Heart left ventricle (tissue), 16 donors: ENCODE data around the gene HERC5. TPM values are rescaled to one million over a fixed set of nuclear protein-coding genes. Genes with fewer than 3 reads are reported as not detected.

ENCODE experiments used
- ATAC-seq, 4 donors: fragments of 200-7000 bp; cut with Tn5 transposase; one replicate each; pipeline ENCODE4 v1.9.1; 2020 to 2022; ENCODE audit warnings: moderate library complexity in 4 of 4, mild to moderate bottlenecking in 3 of 4, moderate number of reproducible peaks in 1 of 4
- DNase-seq, 5 donors: peaks; one replicate each; pipeline ENCODE4 v3.0.0-alpha.2; 2020
- H3K27ac ChIP-seq, 12 donors: fragments of 200-600 bp; sonication (generic) in 4 of 12; one replicate each; pipeline versions ENCODE4 v1.5.0 to v1.8.0; 2016 to 2022; ENCODE audit warnings: mild to moderate bottlenecking in 2 of 12
- H3K27me3 ChIP-seq, 9 donors: fragments of 200-600 bp; sonication (generic) in 2 of 9; one replicate each; pipeline versions ENCODE4 v1.5.1 to v1.8.0; 2016 to 2022; ENCODE audit warnings: mild to moderate bottlenecking in 3 of 9
- H3K36me3 ChIP-seq, 9 donors: fragments of 200-600 bp; sonication (generic) in 2 of 9; one replicate each; pipeline versions ENCODE4 v1.5.0 to v1.8.0; 2018 to 2022; ENCODE audit warnings: mild to moderate bottlenecking in 2 of 9
- H3K4me1 ChIP-seq, 12 donors: fragments of 200-600 bp; sonication (generic) in 4 of 12; one replicate each; pipeline versions ENCODE4 v1.5.0 to v1.8.0; 2016 to 2022; ENCODE audit warnings: mild to moderate bottlenecking in 3 of 12
- H3K4me3 ChIP-seq, 12 donors: fragments of 200-600 bp; sonication (generic) in 4 of 12; one replicate each; pipeline versions ENCODE4 v1.5.0 to v1.8.0; 2017 to 2022; ENCODE audit warnings: mild to moderate bottlenecking in 9 of 12, moderate library complexity in 4 of 12
- H3K9me3 ChIP-seq, 12 donors: fragments of 200-600 bp; sonication (generic) in 4 of 12; one replicate each; pipeline versions ENCODE4 v1.5.0 to v1.8.0; 2016 to 2022; ENCODE audit warnings: mild to moderate bottlenecking in 1 of 12
- POLR2A ChIP-seq, 2 donors: fragments of 450-650 bp; IDR thresholded peaks; one replicate each; pipeline ENCODE4 v1.6.1; 2017; ENCODE audit warnings: antibody characterized with exemption in 2 of 2, mild to moderate bottlenecking in 2 of 2, moderate library complexity in 2 of 2
- WGBS, 4 donors: extraction: QIAGEN DNeasy Blood & Tissue Kit in 2 of 4; methylation state at CpG; one replicate each; pipeline versions ENCODE4 v1.1.5 to v1.1.7; 2013 to 2018; 5-methylcytosine and 5-hydroxymethylcytosine counted together
- intact Hi-C, 10 donors: fragments of 100-400 bp; cut with DNase I; formaldehyde crosslinking; loops; one replicate each; pipeline versions ENCODE4 v1.11.1 to v1.14.2; 2022
- polyA plus RNA-seq, 2 donors: library from polyadenylated mRNA; stranded (reverse); fragments of 200-250 nt; gene quantifications; one replicate each; pipeline ENCODE4 v1.2.3, GENCODE V29; 2013
- total RNA-seq, 9 donors: library from RNA; depleted of rRNA in 2 of 9; stranded (reverse); fragments of >200 nt in 2 of 9; fragmentation: NEBNext Ultra II Directional in 3 of 9; extraction: Animal tissue kit (Norgen Biotek cat#: 25700) in 3 of 9; gene quantifications; one replicate each; pipeline versions ENCODE4 v1.1.0 to v1.2.4, GENCODE V29; 2016 to 2023
- TF ChIP-seq, protein P1 (sequence below), 12 donors: fragments of 200-600 bp; sonication (generic) in 4 of 12; IDR thresholded peaks; one replicate each; pipeline versions ENCODE4 v1.5.0 to v1.8.0; 2018 to 2022; ENCODE audit warnings: antibody characterized with exemption in 12 of 12, mild to moderate bottlenecking in 5 of 12
- donor health status: ischemic (EF 13 %, LVEDD 7.1; RV severe dilation, severe dysfunction).
- donor health status: healthy with polysubstance abuse.
- donor health status: DM: no; HTN: yes; CAD: no.
- donor health status: DM: no; HTN: no; CAD: no.
- donor health status: ischemic (EF 25% LVEDD 6.9; RV normal size, moderate dysfunction).
- donor health status: ischemic (EF 25% LVEDD 5.7; RV mildly dilated, moderate dysfunction).
- donor health status: healthy.
- donor health status: DM: yes; HTN: yes; CAD: no.
- donor health status: ischemic (EF 35%, LVEDD 5.7; RV mildly dilated, moderate dysfunction).
- donor health status: nonischemic (EF 11% LVEDD 7.7; RV severe dilation, severe dysfunction).
- donor health status: DM: yes; HTN: yes; CAD: no.
- donor health status: PGD.
- donor health status: ischemic (EF 29% LVEDD 5.4; RV normal size, mild dysfunction).
- donor health status: nonischemic (EF 23%, LVEDD 6.1; RV moderate dilation, normal function).

HERC5 gene
- total and polyA plus RNA-seq, 11 donors: 0.88 to 5.5 (median 2.0) TPM

GRCh38 chr4:88457307-88458103 is 586 bp downstream of the HERC5 start:
- no peak for TF ChIP-seq POLR2A (IDR thresholded peaks at IDR 0.05)
- TF ChIP-seq, protein P1, sequence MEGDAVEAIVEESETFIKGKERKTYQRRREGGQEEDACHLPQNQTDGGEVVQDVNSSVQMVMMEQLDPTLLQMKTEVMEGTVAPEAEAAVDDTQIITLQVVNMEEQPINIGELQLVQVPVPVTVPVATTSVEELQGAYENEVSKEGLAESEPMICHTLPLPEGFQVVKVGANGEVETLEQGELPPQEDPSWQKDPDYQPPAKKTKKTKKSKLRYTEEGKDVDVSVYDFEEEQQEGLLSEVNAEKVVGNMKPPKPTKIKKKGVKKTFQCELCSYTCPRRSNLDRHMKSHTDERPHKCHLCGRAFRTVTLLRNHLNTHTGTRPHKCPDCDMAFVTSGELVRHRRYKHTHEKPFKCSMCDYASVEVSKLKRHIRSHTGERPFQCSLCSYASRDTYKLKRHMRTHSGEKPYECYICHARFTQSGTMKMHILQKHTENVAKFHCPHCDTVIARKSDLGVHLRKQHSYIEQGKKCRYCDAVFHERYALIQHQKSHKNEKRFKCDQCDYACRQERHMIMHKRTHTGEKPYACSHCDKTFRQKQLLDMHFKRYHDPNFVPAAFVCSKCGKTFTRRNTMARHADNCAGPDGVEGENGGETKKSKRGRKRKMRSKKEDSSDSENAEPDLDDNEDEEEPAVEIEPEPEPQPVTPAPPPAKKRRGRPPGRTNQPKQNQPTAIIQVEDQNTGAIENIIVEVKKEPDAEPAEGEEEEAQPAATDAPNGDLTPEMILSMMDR (IDR thresholded peaks at IDR 0.05): no peak
- Histone ChIP-seq H3K4me3 (peak overlapping the region; percentile 52 to 92 (median 73)), H3K27me3 (no peaks in the 10 kb centered on the region), H3K36me3 (peaks cover 0 to 8% (median 0%) of the 10 kb centered on the region in 9 donors), H3K4me1 (peaks cover 0 to 25% (median 5%) of the 10 kb centered on the region in 12 donors), H3K27ac (peak overlapping the region in 11 of 12 donors; percentile 48 to 85 (median 73)), H3K9me3 (no peaks in the 10 kb centered on the region)
- ATAC-seq (peak in 3 of 4 donors; percentile 20 to 72 (median 67)), DNase-seq (peak; percentile 42 to 74 (median 50))
- WGBS, 4 donors: 5 to 20% (median 7%) methylated on average over 24 to 75 of the region's 75 CpGs
- intact Hi-C loops: loop anchor here (2.0 to 10.0 kb wide), 13 partner anchors 57 to 240 kb away; partner anchors contain the start of genes HERC6 (in 6 of the 10), PPM1K (in 6 of the 10) and PYURF (in 1 of the 10)

- H3K27me3 ChIP-seq: no peaks in the 10 kb centered on the region
- peaks cover 0 to 25% (median 5%) of the 10 kb centered on the region in 12 donors for H3K4me1 ChIP-seq
- ATAC-seq (no peak), DNase-seq (no peak)
- peak overlapping the region in 5 of 12 donors; percentile 13 to 85 (median 63) for H3K27ac ChIP-seq
- TF ChIP-seq POLR2A (IDR thresholded peaks at IDR 0.05): no peak
- TF ChIP-seq, protein P1 (IDR thresholded peaks at IDR 0.05): no peak
- WGBS, 4 donors: 57 to 63% (median 61%) methylated on average over 7 of the region's 7 CpGs
- H3K4me3 ChIP-seq: peak overlapping the region in 11 of 12 donors; percentile 52 to 92 (median 74)
- intact Hi-C loops: loop anchor here in 9 of 10 donors (5.0 to 10.0 kb wide), 9 partner anchors 57 to 241 kb away; partner anchors contain the start of genes PPM1K (in 4 of the 9), HERC6 (in 3 of the 9) and PYURF (in 1 of the 9)
- no peaks in the 10 kb centered on the region for H3K9me3 ChIP-seq
- peaks cover 0 to 16% (median 6%) of the 10 kb centered on the region in 9 donors for H3K36me3 ChIP-seq
These were observed 1.3 kb downstream of the HERC5 start for GRCh38 chr4:88458104-88458740.

- Histone ChIP-seq H3K27me3 (no peaks in the 10 kb centered on the region), H3K27ac (no peak overlapping the region), H3K9me3 (no peaks in the 10 kb centered on the region), H3K4me3 (no peak overlapping the region), H3K4me1 (no peaks in the 10 kb centered on the region), H3K36me3 (peaks cover 0 to 88% (median 51%) of the 10 kb centered on the region in 9 donors)
- WGBS, 4 donors: 86 to 100% (median 96%) methylated on average over 1 of the region's 1 CpG
- TF ChIP-seq, protein P1 (IDR thresholded peaks at IDR 0.05): no peak
- TF ChIP-seq POLR2A (IDR thresholded peaks at IDR 0.05): no peak
- ATAC-seq (no peak), DNase-seq (no peak)
- intact Hi-C loops: no loop called here
These were observed 8.8 kb downstream of the HERC5 start for GRCh38 chr4:88465653-88466192.
